NCI-H2029 (cell line): Measurements from ENCODE around the gene CDC42SE1.
"Not testable (repeated sequence)": the region's sequence is repeated elsewhere in the genome, so short reads cannot be mapped to it uniquely, and the experiment has no call there.

Source experiments
- DNase-seq: peaks from one replicate; lab custom pipeline; 2025; lab: John Stamatoyannopoulos, UW

CDC42SE1 gene, protein sequence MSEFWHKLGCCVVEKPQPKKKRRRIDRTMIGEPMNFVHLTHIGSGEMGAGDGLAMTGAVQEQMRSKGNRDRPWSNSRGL

GRCh38 chr1:151059109-151060006, at the start of gene CDC42SE1:
TSS of gene CDC42SE1 (minus strand) at chr1:151059622. CDS start at chr1:151055730, 3,892 bp downstream.
- DNase-seq = peak; percentile 68

GRCh38 chr1:151108331-151108730, 48.9 kb upstream of the CDC42SE1 start:
- DNase-seq = no peak

DNA sequence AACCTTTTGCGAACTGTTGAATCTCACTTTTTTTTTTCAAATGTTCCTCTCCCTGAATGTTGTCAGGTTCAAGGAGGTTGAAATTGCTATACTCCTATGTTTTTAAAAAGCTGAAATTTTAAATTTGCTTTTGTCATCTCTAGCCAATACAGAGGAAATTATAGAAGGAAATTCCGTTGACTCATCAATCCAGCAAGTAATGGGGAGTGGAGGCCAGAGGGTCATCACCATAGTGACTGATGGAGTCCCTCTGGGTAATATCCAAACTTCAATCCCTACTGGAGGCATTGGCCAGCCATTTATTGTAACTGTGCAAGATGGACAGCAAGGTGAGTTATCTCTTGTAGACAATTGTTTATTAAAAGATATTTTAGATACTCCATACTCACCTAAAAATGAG, 47.5 kb upstream of the CDC42SE1 start:
- DNase-seq = no peak

- no peak for DNase-seq
Measured at GRCh38 chr1:151104630-151105029, 45.2 kb upstream of the CDC42SE1 start.

DNA sequence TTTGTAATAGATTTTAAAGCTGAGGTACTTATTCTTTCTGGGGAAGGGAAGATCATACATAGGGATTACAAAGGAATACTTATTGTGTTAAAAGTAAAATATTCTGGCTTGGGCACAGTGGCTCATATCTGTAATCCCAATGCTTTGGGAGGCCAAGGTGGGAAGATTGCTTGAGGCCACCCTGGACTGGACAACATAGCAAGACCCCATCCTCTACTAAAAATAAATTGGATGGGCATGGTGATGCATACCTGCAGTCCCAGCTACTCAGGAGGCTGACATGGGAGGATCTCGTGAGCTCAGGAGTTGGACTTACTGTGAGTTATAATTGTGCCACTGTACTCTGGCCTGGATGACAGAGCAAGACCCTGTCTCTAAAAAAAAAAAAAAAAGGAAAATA, 38.7 kb upstream of the CDC42SE1 start:
- no peak for DNase-seq

- not testable (repeated sequence) for DNase-seq
Measured at GRCh38 chr1:151097426-151097825, 38.0 kb upstream of the CDC42SE1 start.

GRCh38 chr1:151085953-151086559, 26.6 kb upstream of the CDC42SE1 start:
- no peak for DNase-seq

DNA sequence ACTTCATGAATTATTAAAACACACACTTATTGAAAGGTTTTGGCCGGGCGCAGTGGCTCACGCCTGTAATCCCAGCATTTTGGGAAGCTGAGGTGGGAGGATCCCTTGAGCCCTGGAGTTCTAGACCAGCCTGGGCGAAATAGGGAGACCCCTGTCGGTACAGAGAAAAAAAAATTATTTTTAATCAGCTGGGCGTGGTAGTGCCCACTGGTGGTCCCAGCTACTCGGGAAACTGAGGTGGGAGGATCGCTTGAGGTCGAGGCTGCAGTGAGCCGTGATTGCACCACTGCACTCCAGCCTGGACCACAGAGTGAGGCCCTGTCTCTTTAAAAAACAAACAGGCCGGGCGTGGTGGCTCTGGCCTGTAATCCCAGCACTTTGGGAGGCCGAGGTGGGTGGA, 12.8 kb upstream of the CDC42SE1 start:
- no peak for DNase-seq

GRCh38 chr1:151070474-151071276, 11.3 kb upstream of the CDC42SE1 start, which contains the start of gene GABPB2:
TSS of gene GABPB2 (plus strand) at chr1:151070761. CDS start at chr1:151088190, 17,429 bp downstream.
- peak; percentile 85 for DNase-seq

DNA sequence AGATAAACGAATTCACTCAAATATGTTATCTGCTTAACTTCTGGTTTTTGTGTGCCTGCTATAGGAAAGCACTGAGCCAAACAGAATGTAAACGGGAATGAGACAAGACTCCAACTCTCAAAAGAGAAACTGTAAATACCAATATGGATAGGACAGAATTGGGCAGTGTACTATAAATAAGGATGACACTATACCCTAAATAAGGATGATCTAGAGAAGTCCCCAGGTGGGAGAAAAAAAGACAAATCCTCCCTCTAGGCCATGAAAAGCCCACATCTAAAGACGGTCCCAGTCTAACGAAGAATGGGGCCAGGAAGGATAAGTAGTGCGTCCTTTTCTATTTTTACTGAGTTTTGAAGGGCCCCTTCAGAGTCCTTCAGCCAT, 9.7 kb upstream of the CDC42SE1 start:
- no peak for DNase-seq

DNA sequence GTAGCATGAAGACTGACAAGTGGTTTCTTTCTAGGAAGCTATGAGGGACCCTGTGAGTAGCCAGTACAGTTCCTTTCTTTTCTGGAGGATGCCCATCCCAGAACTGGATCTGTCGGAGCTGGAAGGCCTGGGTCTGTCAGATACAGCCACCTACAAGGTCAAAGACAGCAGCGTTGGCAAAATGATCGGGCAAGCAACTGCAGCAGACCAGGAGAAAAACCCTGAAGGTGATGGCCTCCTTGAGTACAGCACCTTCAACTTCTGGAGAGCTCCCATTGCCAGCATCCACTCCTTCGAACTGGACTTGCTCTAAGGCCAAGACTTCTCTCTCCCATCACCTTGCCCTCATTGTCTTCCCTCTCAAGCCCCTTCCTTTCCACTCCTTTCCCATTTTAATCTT, 7.8 kb upstream of the CDC42SE1 start:
- no peak for DNase-seq

DNA sequence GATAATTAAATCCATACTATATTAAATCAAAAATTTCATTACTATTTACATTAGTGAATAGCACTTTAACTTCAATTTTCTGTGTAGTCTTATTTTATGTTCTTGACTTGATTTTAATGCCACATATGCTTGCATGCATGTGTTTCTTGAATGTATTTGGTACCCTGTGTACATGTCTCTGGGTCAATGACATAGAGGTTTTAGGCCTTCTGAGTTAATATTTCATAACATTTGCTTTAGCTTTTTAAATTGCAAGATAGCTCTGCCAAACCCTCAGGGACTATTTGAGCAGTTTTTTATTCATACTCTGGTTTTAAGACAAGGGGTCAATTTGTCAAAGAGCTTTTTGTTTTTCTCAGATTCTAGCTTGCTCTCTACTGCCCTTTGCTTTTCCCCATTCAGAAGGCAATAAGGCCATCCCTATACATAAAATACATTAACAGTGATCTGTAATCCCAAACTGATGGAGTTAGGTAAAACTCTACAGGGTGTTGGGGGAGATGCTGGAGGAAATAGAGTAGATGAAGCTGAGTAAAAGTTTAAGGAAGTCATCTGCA, 5.7 kb upstream of the CDC42SE1 start:
- DNase-seq = no peak

GRCh38 chr1:151062741-151063371, 3.4 kb upstream of the CDC42SE1 start:
- no peak for DNase-seq

DNA sequence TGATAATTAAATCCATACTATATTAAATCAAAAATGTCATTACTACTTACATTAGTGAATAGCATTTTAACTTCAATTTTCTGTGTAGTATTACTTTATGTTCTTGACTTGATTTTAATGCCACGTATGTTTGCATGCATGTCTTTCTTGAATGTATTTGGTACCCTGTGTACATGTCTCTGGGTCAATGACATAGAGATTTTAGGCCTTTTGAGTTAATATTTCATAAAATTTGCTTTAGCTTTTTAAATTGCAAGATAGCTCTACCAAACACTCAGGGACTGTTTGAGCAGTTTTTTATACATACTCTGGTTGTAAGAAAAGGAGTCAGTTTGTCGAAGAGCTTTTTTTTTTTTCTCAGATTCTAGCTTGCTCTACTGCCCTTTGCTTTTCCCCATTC, 2.3 kb upstream of the CDC42SE1 start:
- no peak for DNase-seq

DNA sequence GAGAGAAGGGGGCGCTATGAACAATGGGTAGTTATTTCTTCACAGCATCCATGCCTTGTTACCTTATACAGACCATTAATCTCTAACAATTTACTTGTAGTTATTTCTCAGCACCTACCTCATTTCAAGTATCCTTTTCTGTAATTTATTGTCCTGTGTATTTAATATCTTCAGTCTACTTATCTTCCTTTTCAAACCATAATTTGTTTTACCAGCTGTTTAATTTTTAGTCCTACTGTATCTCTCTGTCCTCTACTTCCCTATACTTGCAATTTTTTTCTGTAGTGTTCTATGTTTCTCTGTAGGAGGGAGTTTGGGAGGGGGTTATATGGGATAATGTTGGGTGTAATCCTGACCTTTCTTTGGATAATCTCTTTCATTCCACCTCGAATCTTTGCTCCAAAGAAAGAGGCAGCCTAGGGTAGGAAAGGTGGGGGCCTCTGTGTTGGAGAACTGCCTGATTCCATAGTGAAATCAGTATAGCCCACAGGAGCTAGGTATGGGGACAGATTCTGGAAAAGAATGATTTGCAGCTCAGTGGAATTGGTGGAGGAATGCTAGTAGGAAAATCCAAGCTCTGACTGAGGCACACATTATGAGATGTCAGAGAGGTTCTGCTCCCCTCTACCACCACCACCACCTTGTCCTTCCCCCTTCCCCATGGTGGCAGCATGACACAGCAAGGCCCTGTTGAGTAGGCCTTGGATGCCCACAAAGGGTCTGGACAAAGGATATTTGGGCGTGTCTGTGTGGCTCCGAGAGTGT, 1.4 kb upstream of the CDC42SE1 start:
- DNase-seq = no peak

GRCh38 chr1:151060007-151060656, 710 bp upstream of the CDC42SE1 start, which contains the start of gene MLLT11:
TSS of gene MLLT11 (plus strand) at chr1:151060397. CDS start at chr1:151067225, 6,828 bp downstream.
- no peak for DNase-seq

- peak; percentile 42 for DNase-seq
Measured at GRCh38 chr1:151058692-151059091, 730 bp downstream of the CDC42SE1 start.

DNA sequence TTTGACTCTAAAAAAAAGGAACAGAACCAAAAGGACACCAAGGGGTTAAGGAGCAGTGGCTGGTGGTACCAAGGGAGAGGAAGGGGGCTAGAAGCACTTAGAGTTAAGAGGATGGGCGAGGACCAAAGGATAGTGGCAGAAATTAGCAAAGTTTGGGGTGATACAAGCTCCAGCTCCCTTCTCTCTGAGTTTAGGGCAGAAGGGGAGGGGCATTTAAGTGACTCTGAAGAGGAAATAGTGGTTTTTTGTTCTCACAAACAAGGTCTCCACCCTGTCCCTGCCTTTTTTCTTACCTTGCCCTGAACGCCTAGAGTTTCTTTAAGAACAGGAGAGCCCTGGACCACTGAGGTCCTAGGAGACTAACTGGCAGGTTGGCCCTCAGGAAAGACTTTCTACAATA, 3.3 kb downstream of the CDC42SE1 start:
- DNase-seq = no peak

GRCh38 chr1:151055581-151055980, 3.8 kb downstream of the CDC42SE1 start:
- no peak for DNase-seq

- no peak for DNase-seq
Measured at GRCh38 chr1:151054971-151055547, 4.4 kb downstream of the CDC42SE1 start.
